ENCODE data around the gene EIF5B. TPM values are rescaled to one million over a fixed set of nuclear protein-coding genes. Genes with fewer than 3 reads are reported as not detected.

Gene EIF5B
- total RNA-seq, 1 donor from 2014 or later: 20.8 TPM

DNA sequence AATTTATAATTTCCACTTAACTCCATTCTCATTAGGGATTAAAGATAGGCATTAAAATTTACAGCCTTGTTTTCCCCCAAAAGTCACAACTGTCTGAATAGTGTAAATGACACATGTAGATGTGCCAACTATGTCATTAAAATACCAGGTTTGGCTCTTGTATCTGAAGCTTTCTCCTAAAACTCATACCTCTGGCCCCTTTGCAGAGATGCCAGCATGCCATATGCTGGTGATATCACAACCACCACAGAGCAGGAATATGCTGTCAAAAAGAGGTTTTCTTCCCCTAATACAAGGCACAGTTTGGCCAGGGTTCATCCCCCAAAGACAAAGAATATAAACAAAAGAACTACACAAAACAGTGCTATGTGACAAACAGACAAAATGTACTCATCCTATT lies 87.2 kb downstream of the EIF5B start:
- H3K4me3 ChIP-seq (ENCODE audit: low read depth, low read length): no peak overlapping the region
- DNase-seq (ENCODE audit: low read depth): no peak

GRCh38 chr2:99425022-99425421 lies 87.8 kb downstream of the EIF5B start:
- no peak for TF ChIP-seq CTCF (conservative IDR thresholded peaks at IDR 0.05; ENCODE audit: low read depth, low read length)

More for the DNA sequence above, 87.2 kb downstream of the EIF5B start:
- no peak for TF ChIP-seq CTCF (conservative IDR thresholded peaks at IDR 0.05; ENCODE audit: low read depth, low read length)

GRCh38 chr2:99430614-99431291 lies 93.6 kb downstream of the EIF5B start:
- no peak for DNase-seq (ENCODE audit: low read depth)
- TF ChIP-seq CTCF (conservative IDR thresholded peaks at IDR 0.05; ENCODE audit: low read depth, low read length): no peak
- no peak overlapping the region for H3K4me3 ChIP-seq (ENCODE audit: low read depth, low read length)

More at GRCh38 chr2:99425022-99425421, 87.8 kb downstream of the EIF5B start:
- no peak overlapping the region for H3K4me3 ChIP-seq (ENCODE audit: low read depth, low read length)
- no peak for DNase-seq (ENCODE audit: low read depth)

GRCh38 chr2:99431587-99432275 lies 94.5 kb downstream of the EIF5B start:
- TF ChIP-seq CTCF (conservative IDR thresholded peaks at IDR 0.05; ENCODE audit: low read depth, low read length): no peak
- DNase-seq (ENCODE audit: low read depth): no peak
- no peak overlapping the region for H3K4me3 ChIP-seq (ENCODE audit: low read depth, low read length)

DNA sequence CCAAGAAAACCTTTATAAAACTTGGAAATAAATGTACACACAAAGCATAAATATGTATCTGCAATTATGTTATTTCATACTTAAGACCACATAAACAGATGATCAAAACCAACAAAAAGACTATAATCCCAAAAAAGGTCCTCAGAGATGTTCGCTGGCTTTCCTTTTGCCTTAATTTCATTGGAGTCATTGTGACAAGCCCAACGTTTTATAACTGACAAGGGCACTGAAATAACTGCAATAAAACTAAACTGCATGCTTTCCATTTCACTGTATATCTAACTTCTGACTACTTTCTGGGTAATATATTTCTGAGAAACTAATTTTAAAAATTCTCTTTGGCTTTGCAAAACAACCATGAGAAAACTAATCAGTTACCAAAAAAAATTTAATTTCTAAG lies 96.2 kb downstream of the EIF5B start:
- DNase-seq (ENCODE audit: low read depth): no peak
- no peak overlapping the region for H3K4me3 ChIP-seq (ENCODE audit: low read depth, low read length)
- TF ChIP-seq CTCF (conservative IDR thresholded peaks at IDR 0.05; ENCODE audit: low read depth, low read length): no peak

DNA sequence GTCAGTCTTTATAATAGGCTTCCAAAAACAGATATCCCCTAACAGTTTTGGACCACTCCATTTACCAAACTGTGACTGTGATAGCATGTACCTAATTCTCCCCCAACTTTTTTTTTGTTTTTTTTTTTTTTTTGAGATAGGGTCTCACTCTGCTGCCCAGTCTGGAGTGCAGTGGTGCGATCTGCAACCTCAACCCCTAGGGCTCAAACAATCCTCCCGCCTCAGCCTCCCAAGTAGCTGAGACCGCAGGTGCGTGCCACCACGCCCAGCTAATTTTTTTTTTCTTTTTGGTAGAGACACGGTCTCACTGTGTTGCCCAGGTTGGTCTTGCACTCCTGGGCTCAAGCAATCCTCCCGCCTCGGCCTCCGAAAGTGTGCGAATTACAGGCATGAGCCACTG lies 99.7 kb downstream of the EIF5B start:
- DNase-seq (ENCODE audit: low read depth): no peak
- no peak overlapping the region for H3K4me3 ChIP-seq (ENCODE audit: low read depth, low read length)
- no peak for TF ChIP-seq CTCF (conservative IDR thresholded peaks at IDR 0.05; ENCODE audit: low read depth, low read length)

Data from epithelial cell of proximal tubule (primary cell).